ENCODE data around the gene TLE6. TPM values are rescaled to one million over a fixed set of nuclear protein-coding genes. Genes with fewer than 3 reads are reported as not detected.

The TLE6 gene
- total RNA-seq, 4 donors from 2014 or later = 0.62 to 1.2 TPM; not detected in 2

- Histone ChIP-seq H3K27me3 (peaks cover 0 to 4% (median 0%) of the 10 kb centered on the region in 3 donors), H3K36me3 (no peaks in the 10 kb centered on the region), H3K27ac (peak overlapping the region; percentile 65 to 77 (median 74)), H3K4me3 (peak overlapping the region; percentile 8 to 36 (median 30)), H3K9me3 (no peaks in the 10 kb centered on the region), H3K4me1 (peaks cover 15 to 21% of the 10 kb centered on the region in 2 donors)
- in situ Hi-C loops (cut with MboI; ENCODE audit: low sequenced_read_pairs in 4 of 4) (no loop called here), intact Hi-C loops (cut with DNase I; ENCODE audit: low total_unique reads) (no loop called here)
- TF ChIP-seq CTCF (IDR thresholded peaks at IDR 0.05 in 4 of 5, conservative IDR thresholded peaks at IDR 0.05 in 1 of 5) = no peak
- TF ChIP-seq POLR2A (IDR thresholded peaks at IDR 0.05) = no peak
- ATAC-seq (peak in 1 of 2 donors; percentile 27), DNase-seq (no peak)
These were observed 6.8 kb downstream of the TLE6 start for GRCh38 chr19:2984215-2984528.

GRCh38 chr19:2986951-2987524, 9.7 kb downstream of the TLE6 start:
- no peaks in the 10 kb centered on the region for H3K36me3 ChIP-seq
- ATAC-seq (no peak), DNase-seq (no peak)
- no peak overlapping the region for H3K27ac ChIP-seq
- H3K4me3 ChIP-seq = no peak overlapping the region
- intact Hi-C loops (cut with DNase I; ENCODE audit: low total_unique reads) = no loop called here
- TF ChIP-seq CTCF (IDR thresholded peaks at IDR 0.05 in 4 of 5, conservative IDR thresholded peaks at IDR 0.05 in 1 of 5) (no peak), POLR2A (IDR thresholded peaks at IDR 0.05) (no peak)
- in situ Hi-C loops (cut with MboI; ENCODE audit: low sequenced_read_pairs in 4 of 4) = no loop called here
- peaks cover 15 to 21% of the 10 kb centered on the region in 2 donors for H3K4me1 ChIP-seq
- H3K9me3 ChIP-seq = no peaks in the 10 kb centered on the region
- H3K27me3 ChIP-seq = peaks cover 0 to 4% (median 0%) of the 10 kb centered on the region in 3 donors

- ATAC-seq (no peak), DNase-seq (no peak)
- H3K9me3 ChIP-seq = no peaks in the 10 kb centered on the region
- in situ Hi-C loops (cut with MboI; ENCODE audit: low sequenced_read_pairs in 4 of 4) (no loop called here), intact Hi-C loops (cut with DNase I; ENCODE audit: low total_unique reads) (no loop called here)
- H3K4me1 ChIP-seq = peaks cover 10 to 15% of the 10 kb centered on the region in 2 donors
- no peak overlapping the region for H3K27ac ChIP-seq
- no peaks in the 10 kb centered on the region for H3K36me3 ChIP-seq
- peaks cover 0 to 4% (median 0%) of the 10 kb centered on the region in 3 donors for H3K27me3 ChIP-seq
- no peak overlapping the region for H3K4me3 ChIP-seq
- TF ChIP-seq POLR2A (IDR thresholded peaks at IDR 0.05) (no peak), CTCF (IDR thresholded peaks at IDR 0.05 in 4 of 5, conservative IDR thresholded peaks at IDR 0.05 in 1 of 5) (no peak)
These were observed 10.4 kb downstream of the TLE6 start for GRCh38 chr19:2987797-2988196.

- Histone ChIP-seq H3K4me1 (peaks cover 2 to 7% of the 10 kb centered on the region in 2 donors), H3K27me3 (peaks cover 0 to 4% (median 0%) of the 10 kb centered on the region in 3 donors), H3K4me3 (no peak overlapping the region), H3K9me3 (no peaks in the 10 kb centered on the region), H3K36me3 (no peaks in the 10 kb centered on the region), H3K27ac (no peak overlapping the region)
- no peak for TF ChIP-seq POLR2A (IDR thresholded peaks at IDR 0.05)
- no peak for TF ChIP-seq CTCF (IDR thresholded peaks at IDR 0.05 in 4 of 5, conservative IDR thresholded peaks at IDR 0.05 in 1 of 5)
- no peak for DNase-seq
- intact Hi-C loops (cut with DNase I; ENCODE audit: low total_unique reads) = no loop called here
- no peak for ATAC-seq
- in situ Hi-C loops (cut with MboI; ENCODE audit: low sequenced_read_pairs in 4 of 4) = no loop called here
These were observed 11.2 kb downstream of the TLE6 start for GRCh38 chr19:2988568-2988967.
